Measurements from ENCODE around the gene AP1M1.

- TF ChIP-seq CTCF (IDR thresholded peaks at IDR 0.05; ENCODE audit: low read depth, low read length), result no peak
- no peak for TF ChIP-seq EZH2phosphoT487 (IDR thresholded peaks at IDR 0.05; ENCODE audit: low read depth)
Measured at GRCh38 chr19:16266586-16266942, 68.9 kb downstream of the AP1M1 start.

Data from OCI-LY3 (cell line).